ENCODE results near the gene ZNF526.
A peak's percentile ranks its signal among the peaks of the same experiment; 100 is the strongest.
"Not testable (repeated sequence)": the region's sequence is repeated elsewhere in the genome, so short reads cannot be mapped to it uniquely, and the experiment has no call there.

The ZNF526 gene

GRCh38 chr19:42248270-42249148 is 28.4 kb downstream of the ZNF526 start:
- DNase-seq: no peak

DNA sequence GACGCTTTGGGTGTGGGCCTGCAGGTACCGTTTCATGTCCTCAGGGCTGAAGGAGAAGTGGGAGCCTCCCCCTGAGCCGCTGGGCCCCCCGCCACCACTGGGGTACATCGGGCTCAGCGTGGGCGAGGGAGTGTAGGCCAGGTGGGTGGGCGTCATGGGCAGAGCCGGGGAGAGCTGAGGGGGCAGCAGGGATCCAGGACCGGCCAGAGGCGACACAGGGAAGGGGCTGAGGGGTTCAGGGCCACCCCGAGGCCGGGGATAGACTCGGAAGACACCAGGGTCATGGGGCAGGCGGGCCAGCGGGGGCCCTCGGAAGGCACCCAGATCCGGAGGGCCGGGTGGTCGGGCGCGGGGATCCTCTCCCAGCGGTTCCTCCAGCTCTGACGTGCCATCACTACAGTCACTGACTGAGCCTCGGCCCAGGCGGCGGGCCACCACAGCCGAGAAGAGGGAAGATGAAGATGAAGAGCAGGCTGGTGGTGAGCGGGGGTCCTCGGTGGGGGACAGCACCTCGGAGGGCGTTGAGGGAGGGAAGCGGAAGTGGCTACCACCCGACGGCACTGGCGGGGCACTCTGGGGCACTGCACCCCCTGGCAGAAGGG is 29.1 kb downstream of the ZNF526 start:
- no peak for DNase-seq

DNA sequence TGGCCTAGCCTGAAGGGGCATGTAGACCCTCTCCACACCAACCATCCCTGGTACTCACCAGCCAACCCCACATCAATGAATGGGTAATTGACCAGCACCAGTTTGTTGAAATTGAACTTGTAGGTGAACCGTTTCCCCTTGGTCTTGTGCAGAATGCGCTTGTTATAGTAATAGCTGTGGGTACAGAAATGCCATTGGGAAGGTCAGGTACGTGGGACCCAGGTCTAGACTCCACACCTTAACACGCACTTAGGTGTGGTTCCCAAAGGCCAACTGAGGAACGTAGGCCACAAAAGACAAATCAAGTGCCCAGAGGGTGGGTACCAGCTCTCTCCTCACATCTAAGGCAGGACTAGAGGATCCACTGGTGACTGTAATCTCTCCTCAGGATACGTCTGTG is 29.7 kb downstream of the ZNF526 start:
- no peak for DNase-seq

- no peak for DNase-seq
Measured at GRCh38 chr19:42250183-42250665, 30.1 kb downstream of the ZNF526 start.

DNA sequence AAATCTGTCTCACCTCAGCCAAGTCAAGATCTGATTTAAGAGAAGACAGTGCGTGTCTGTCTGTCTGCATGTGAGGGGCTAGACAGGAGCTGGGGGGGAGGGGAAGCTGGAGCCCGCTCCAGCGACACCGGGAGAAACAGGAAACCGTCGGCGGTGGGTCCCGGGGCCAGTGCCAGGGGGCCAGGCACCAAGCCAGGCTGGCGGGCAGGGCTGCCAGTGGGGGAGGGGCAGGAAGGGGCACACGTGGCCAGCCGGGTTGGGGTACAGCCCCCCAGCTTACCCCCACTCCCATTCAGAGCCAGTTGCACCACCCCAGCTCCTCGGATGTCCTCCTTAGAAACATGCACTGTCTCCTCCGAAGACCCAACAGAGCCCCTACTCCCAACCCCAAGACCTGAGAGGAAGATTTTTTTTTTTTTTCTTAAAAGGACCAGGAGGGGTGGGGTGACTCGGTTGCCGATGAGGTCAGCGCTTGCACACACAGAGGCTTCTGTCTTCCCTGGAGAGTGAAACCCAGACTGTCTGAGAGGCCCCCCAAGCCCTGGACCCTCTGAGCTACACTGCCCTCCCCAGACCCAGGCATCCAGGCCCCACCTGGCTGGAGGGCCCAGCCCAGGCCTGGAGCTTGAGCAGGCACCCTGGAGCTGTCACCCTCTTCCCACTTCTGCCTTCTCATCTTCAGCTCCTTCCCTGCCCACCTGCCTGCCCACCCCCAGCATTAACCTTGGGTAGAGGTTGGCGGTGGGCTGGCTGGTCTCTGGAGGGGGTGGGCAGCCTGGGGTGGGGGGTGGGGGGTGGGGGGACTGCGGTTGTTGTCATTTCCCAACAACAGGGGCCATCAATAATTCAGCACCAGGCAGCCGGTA is 30.8 kb downstream of the ZNF526 start:
- DNase-seq: no peak

- DNase-seq: no peak
Measured at GRCh38 chr19:42251572-42252358, 31.7 kb downstream of the ZNF526 start.

DNA sequence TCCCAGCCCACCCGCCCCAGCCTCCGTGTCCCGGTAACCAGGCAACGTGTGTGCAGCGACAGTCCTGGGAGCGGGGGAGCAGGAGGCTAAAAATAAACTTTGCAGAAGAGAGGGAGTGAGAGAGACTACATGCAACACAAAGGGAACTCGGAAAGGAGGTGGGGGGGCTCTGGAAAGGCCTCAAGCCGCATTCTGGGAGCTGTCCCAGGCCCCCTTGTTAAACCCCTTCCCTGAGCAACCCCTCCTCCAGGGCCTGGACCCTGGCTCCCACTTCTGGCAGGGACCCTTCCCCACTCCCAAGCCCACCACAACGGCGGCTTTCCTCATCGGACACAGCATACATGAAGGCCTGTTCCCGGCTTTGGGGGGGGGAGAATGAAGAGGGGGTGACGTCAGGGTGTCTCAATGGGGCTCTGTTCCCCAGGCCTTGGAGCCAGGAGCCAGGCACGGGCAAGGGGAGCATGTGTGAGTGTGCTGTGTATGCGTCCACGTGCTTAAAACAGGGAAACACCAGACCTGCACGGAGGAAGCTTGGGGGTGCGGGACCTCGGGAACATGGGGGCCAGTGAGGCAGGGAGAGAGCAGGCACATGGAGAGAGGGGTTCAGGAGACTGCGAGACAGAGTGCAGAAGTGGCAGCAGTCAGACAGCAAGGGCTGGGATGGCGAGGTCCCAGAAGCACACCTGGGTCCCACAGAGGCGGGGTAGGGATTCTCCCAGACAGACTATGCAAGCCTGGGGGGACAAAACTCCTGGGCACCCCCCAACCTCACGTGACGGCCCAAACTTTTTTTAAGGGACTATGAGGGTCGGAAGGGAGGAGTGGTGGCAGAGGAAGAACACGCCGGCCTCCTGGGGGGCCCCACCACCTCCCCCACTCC is 32.5 kb downstream of the ZNF526 start:
- peak; percentile 52 for DNase-seq

GRCh38 chr19:42253245-42254088 is 33.4 kb downstream of the ZNF526 start:
- peak; percentile 62 for DNase-seq

DNA sequence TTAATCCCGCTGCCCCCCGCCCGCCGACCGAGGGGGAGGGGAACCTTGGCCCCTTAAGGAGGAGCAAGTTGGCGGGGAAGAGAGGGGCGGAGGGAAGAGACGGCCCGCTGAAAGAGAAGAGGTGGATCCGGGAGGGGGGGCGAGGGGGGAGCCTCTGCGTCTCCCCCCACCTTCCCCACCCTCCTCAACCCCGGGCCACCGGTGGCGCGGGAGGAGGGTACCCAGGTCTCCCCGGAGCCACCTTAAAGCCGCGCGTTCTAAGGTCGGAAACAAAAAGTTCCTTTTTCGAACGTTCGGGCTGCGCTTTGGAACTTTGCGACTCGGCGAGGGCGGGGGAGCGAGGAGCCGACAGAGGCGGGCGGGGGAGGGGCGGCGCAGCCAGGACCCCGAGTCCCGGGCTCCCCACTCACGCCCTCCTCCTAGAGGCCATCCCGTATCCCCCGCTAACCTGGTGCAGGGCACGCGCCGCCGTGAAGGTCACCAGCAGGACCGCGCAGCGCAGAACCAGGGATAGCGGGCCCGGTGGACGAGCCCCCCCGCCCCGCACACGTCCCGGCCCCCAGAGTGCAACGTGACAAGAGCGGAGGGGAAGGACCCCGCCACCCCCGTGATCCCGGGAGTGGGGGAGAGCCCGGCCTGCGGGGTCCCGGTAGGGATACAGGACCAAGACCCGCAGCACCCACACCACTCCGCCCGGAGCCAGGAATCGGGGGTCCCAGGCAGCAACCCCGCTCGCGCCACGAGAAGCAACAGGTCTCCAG is 34.2 kb downstream of the ZNF526 start:
- DNase-seq: peak; percentile 73

- peak; percentile 91 for DNase-seq
Measured at GRCh38 chr19:42254850-42255765, 35.0 kb downstream of the ZNF526 start, which contains the start of gene ERF. Gene ERF, minus strand, starts transcription at chr19:42255128. Its CDS starts 129 bp downstream, at chr19:42254999.

DNA sequence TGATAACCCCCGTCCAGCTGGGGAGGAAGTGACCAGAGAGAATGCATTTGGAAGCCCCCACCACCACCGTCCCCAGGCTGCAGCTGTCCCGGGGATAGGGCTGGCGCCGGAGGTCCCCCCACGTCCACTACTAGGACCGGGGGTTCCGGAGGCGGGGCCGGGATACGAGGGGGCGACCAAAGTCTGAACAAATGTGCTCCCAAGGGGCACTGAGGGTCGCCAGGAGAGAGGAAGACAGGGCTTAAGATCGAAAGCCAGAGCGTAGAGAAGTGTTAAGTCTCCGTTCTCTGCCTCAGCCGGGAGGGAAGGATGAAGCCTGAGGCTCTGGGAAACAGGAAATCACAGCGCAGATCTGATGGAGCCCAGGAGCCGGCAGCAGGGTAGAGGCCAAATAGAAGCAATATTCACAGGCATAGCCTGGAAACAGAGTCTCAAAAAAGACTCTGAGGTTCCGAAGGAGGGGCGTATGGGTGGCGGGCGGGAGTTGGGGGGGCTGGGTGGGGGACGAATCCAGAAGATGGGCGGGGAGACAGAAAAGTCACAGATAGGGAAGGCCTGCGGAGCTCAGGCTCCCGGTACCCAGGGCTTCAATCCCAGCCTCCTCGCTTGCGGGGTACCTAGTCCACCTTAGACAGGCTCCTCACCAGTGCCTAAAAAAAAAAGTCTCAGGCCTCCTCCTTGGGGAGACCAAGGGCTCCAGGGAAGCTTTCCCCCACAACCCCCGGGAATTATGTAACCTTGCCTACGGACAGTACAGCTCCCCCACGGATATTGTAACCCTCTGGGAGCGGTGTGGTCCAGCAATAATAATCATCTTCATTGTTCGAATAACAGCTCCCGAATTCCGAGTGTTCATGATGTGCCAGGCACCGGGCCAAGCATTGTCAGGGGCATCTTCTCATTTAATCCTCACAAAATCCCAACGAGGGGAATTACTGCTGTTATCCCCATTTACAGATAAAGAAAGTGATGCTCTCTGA is 35.9 kb downstream of the ZNF526 start:
- peak; percentile 53 for DNase-seq

- DNase-seq: not testable (repeated sequence)
Measured at GRCh38 chr19:42257842-42258241, 37.7 kb downstream of the ZNF526 start.

GRCh38 chr19:42261763-42262162 is 41.7 kb downstream of the ZNF526 start:
- no peak for DNase-seq

DNA sequence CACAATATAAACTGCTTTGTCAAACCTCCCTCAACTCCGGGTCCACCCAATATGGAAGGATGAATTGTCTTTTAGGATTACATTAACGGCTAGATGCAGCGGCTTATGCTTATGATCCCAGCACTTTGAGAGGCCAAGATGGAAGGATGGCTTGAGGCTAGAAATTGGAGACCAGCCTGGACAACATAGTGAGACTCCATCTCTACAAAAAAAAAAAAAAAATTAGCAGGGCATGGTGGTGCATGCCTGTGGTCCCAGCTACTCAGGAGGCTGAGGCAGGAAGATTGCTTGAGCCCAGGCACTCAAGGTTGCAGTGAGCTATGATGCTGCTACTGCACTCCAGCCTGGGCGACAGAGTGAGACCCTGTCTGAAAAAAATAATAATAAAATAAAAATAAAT is 46.0 kb downstream of the ZNF526 start:
- DNase-seq: not testable (repeated sequence)

DNA sequence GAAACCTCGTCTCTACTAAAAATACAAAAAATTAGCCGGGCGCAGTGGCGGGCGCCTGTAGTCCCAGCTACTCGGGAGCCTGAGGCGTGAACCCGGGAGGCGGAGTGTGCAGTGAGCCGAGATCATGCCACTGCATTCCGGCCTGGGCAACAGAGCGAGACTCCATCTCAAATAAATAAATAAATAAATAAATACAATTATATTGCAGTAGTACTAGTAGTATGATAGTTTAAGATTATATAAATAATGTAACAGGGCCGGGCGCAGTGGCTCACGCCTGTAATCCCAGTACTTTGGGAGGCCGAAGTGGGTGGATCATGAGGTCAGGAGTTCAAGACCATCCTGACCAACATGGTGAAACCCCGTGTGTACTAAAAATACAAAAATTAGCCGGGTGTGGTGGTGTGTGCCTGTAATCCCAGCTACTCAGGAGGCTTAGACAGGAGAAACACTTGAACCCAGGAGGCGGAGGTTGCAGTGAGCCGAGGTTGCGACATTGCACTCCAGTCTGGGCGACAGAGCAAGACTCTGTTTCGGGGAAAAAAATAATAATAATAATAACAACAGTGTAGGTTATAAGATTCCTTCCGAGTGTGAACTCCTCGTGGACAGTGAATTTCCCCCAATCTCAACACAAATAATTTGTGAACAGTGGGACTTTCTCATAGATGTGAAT is 47.0 kb downstream of the ZNF526 start:
- not testable (repeated sequence) for DNase-seq

DNA sequence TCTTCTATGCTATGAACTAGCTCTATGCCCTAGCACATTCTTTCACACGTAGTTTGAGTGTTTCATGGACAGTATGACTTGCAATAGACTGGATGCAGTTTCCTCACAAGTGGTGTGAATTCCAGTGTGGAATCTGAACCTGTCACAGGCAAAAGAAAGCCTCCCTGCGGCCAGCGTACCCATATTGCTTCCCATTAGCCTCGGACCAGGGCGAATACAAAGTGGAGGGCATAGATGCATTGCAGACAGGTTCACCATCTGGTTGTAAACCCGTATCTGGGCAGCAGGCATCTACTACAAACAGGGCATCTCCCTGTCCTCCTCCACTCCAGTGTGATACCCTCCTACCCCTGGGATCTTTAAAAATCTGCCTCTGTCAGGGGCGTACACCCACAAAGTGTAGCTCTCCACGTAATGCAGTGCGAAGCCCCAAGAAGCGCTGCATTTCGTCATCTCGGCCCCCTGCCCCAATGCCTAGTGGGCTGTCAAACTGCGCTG is 47.6 kb downstream of the ZNF526 start:
- DNase-seq: no peak

All from fibroblast of skin of right quadriceps (primary cell).